GM19023 (cell line): ENCODE measurements around the gene CRB1.

Experiments used
- ATAC-seq: cut with Tn5 transposase; IDR thresholded peaks from one replicate; pipeline ENCODE4 v1.9.1; 2021; ENCODE audit warnings: mild to moderate bottlenecking, moderate library complexity; ENCODE audit not compliant: unreplicated experiment

Gene CRB1

DNA sequence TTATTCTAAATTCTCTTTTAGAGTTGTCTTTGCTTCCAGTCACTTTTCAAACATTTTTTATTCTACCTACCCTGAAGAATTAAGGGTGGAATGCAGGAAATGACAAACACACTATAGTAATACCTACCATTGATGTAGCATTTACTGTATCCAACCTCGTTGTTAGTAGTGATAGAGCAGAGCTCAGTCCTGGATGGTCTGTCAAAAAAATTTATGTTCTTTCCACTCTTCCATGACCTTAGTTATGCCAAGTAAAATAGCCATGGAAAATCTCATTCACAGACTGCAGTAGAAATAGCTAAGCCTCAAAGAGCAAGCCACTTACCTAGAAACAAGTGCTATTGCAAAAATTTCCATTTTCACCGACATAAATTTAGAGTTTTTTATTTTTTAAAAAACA is 74.6 kb downstream of the CRB1 start:
- ATAC-seq, result no peak

DNA sequence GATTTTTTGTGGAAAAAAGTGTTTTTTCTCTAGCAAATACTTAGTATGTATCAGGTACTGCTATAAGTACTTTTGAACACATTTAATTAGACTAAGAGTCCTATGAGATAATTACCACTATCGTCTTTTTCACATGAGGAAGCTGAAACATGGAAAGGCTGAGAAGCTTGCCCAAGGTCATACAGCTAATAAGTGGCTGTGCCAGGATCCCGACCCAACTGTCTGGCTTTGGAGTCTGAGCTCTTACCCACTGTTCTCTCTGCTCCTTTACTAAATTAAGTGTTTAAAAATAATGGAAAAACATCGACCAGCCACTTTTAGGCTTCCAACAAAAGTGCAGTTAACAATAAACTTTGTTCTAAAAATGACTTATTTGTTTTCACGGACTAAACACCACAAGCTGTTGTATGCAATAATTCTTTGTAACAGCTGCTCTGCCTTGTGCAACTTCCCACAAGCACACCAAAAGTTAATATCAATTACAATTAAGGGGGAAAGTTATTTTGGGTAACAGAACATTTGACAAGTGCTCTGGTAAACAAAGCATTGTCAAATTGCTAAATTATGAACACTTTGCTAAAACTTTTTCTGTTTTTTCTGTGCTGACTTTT is 75.7 kb downstream of the CRB1 start:
- ATAC-seq, result no peak

DNA sequence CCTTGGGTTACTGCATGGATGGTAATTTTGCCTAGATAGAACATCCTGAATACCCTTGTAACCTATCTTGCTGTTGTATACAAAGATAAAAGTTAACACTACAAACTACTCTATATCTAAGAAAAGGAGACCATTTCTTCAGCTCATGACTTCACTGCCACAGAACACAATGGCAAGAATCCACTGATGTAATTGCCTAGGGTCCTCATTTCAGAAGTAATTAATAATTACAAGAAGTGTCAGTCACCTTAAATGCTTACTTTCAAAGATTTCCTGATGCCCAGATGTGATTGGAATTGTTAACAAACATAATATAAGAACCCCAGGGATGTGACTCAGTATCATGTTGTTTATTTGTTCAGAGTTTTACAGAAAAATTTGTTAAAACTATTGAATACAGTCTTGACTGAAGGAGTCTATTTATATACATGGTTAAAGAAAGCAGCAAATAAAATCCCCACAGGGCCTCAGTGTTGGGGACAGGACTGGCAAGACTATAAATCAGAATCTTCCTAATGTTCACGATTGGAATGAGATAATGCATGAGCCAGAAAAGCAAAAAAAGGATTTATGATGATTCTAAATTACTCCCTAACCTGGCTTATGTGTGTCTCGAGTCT is 83.9 kb downstream of the CRB1 start:
- ATAC-seq, result no peak

DNA sequence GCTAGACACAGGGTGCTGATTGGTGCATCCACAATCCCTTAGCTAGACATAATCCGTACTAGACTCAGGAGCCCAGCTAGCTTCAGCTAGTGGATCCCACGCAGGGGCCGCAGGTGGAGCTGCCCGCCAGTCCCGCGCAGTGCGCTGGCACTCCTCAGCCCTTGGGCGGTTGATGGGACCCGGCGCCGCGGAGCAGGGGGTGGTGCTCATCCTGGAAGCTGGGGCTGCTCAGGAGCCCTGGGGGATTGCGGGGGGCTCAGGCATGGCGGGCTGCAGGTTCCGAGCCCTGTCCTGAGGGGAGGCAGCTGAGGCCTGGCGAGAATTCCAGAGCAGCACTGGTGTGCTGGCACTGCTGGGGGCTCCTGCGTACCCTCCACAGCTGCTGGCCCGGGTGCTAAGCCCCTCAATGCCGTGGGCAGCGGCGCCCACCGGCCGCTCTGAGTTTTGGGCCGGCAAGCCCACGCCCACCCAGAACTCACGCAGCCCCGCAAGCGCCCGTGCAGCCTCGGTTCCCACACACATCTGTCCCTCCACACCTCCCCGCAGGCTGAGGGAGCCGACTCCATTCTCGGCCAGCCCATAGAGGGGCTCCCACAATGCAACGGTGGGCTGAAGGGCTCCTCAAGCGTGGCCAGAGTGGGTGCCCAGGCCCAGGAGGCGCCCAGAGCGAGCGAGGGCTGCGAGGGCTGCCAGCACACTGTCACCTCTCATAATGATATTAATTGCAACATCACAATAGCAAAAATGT is 87.4 kb downstream of the CRB1 start:
- no peak for ATAC-seq

DNA sequence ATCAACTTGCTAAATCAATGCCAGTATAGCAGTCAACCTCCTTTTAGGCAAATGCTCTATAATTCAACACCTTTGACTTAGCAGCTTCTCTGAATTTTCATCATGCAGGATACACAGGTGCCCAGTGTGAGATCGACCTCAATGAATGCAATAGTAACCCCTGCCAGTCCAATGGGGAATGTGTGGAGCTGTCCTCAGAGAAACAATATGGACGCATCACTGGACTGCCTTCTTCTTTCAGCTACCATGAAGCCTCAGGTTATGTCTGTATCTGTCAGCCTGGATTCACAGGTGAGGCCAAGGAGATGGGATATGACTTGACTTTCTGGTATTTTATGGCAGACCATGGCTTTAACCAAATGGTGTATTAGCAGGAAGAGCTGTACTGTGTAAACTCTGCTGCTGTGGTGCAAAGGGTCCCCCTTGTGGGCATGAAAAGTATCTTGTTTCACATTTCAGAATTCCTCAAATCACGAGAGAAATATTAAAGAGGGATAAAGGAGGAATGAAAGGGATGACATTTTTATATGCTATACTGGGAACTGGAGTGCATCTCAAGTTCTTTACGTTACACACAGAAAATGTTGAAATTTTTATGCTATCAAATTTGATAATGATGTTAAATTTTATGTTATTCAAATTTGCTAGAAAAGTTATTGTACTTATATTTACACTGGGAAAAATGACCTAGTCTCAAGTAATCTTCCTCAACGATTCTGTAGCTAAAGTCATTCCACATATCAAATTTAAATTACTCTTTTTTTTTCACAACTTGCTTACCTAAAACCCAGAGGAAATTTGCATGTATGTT is 88.9 kb downstream of the CRB1 start:
- peak; percentile 69 for ATAC-seq

DNA sequence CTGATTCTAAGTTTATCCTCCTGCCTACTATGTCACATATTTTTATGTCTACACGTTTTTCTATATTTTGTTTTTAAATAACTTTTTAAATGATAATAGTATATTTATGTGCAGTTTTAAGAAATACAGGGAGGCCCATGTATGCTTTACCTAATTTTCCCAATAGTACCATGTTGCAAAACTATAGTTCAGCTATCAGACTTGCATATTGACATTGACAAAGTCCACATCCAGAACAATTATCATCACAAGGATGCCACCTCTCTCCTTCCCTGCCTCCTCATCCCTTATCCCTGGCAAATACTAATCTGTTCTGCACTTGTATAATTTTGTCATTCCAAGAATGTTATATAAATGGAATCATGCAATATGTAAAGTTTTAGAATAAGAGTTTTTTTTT is 90.9 kb downstream of the CRB1 start:
- no peak for ATAC-seq

DNA sequence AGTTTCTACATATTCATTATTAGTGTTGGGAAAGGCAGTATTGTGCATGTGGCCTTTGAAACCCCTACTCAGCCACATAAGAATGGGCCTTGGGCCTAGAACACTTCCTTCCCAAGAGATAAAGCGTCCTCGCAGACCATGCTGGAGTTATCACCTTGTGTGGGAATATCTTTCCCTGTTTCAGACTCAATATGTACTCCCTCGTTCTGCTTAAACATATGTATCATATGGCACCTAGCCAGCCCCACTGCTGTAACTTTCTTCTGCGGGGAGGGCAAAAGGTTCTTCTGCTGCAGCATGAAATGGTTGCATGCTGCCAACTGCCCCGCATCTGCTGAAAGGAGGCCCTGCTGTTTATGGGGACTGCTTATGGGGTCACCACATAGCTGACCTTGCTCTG is 92.0 kb downstream of the CRB1 start:
- no peak for ATAC-seq

DNA sequence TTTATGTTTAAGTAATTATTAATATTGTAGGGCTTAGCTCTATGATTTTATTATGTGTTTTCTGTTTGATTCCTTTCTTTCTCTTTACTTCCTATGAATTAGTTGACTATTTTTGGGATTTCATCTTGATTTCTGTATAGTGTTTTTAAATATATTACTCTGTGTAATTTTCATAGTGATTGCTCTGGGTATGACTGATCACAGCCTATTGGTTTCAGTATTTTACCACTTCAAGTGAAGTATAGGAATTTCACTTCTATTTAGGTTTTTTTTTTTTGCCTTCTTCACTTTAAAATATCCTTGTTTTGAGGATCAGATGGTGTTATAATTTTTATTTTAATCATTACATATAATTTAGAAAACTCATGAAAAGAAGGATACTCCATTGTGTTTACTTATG is 94.8 kb downstream of the CRB1 start:
- no peak for ATAC-seq

DNA sequence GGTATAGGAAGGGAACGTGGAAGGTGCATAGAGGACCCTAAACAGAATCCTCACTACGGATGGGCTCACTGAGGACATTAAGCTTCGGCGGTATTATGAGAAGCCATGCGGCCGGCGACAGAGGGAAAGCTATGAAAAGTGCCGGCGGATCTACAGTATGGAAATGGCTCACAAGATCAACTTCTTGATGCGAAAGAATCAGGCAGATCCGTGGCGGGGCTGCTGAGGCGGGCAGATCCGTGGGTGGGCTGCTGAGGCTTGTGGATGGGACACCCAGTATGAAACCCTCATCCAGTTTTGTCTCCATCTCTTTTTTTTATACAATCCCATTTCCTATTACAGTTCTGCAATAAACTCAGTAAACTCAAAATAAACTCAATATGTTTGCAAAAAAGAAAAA is 95.8 kb downstream of the CRB1 start:
- no peak for ATAC-seq

DNA sequence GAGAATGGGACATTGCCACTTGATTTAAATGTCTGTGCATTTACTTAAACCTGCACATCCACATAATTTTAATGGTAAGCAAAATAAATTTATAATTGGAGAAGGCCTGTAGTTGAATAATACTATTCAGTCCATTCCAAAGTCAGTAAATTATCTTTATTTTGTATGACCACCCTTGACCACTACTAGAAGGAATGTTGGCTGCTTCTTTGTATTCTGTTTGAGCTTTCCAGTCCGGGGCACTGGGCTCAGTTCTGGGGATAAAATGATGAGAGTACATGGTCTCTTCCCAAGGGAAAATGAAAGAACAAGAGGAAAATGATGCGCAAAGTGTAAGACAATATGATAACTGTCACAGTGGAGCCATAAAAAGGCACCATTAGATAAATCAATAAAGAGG is 98.9 kb downstream of the CRB1 start:
- no peak for ATAC-seq

DNA sequence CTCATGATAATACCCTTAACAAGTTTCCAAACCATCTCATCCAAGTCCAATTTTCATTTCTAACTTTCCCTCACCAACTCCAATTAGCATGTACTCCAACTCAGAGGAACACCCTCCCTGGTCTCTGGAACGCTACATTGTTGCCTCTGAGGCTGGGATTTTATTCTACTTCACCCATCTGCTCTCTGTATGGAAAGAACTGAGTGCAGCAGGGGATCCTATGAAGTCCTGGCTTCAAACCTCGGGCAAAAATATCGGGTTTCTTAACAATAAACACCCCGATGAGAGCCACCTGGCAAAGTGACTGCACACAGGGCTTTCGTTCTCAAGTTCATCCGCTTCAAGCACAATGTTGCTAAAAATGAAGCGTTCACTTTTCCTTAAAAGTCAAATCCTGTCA is 99.6 kb downstream of the CRB1 start:
- ATAC-seq, result no peak

DNA sequence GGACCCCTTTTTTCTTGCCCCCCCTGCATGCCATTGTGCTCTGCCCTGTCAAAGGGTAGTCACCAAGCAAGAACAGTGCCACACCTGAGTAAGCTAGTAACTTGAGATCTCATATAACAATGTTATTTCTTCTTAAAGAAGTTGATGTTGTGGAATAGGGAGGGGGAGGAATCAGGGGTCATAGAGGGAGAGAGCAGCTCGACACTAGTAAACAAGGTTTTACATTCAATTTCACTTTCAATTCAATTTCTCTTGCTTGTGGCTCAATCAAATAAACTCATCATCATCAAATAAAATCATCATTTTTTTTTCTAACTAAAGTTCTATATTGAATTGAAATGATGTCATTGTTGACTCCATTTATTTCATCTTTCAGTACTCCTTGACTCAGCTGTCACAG is 106.4 kb downstream of the CRB1 start:
- no peak for ATAC-seq

DNA sequence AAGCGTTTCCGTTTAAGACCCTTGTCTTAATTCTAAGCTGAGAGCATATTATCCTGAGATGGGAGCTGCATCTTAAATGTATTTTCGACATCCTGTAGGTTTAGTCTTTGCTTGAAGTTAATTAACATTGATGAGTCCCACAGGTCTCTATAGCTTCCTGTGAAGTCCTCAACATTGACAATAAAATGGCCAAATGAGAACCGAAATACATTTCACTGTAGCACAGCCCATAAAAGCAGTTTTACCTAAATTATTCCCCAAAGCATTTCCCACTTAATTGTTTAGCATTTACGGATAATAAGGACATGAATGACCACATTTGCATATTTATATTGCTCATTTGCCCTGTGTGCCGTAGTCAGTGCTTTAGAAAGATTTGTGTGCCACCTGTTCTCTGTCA is 116.4 kb downstream of the CRB1 start:
- ATAC-seq, result no peak

DNA sequence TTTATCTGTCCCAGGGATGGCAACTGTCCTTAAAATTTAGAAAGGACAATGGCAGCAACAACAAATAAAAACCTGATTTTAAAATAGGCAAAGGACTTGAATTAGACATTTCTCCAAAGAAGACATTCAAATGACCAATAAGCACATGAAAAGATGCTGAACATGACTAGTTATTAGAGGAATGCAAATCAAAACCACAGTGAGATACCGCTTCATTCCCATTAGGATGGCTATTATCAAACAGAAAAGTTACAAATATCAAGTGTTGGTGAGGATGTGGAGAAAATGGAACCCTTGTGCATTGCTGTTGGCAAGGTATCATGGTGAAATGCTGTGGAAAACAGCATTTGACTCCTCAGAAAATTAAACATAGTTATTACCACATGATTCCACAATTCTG is 120.7 kb downstream of the CRB1 start:
- ATAC-seq, result no peak

DNA sequence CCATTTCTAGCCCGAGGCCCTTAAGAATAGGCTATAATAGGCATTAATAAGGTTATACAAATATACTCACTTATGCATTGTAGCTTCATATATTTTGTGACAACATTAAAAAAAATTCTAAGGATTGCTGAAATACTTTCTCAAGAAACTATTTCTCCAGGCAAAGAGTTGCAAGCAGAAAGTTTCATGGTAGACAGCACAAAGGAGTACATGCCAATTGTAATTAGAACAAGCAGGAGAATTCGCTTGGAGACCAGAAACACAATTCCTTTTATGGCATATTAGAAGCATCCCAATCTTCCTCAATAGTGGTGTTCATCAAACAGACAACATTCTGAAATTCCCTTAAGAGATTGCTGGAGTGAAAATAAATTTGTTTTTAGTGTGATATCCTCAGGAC is 122.8 kb downstream of the CRB1 start:
- ATAC-seq, result no peak

DNA sequence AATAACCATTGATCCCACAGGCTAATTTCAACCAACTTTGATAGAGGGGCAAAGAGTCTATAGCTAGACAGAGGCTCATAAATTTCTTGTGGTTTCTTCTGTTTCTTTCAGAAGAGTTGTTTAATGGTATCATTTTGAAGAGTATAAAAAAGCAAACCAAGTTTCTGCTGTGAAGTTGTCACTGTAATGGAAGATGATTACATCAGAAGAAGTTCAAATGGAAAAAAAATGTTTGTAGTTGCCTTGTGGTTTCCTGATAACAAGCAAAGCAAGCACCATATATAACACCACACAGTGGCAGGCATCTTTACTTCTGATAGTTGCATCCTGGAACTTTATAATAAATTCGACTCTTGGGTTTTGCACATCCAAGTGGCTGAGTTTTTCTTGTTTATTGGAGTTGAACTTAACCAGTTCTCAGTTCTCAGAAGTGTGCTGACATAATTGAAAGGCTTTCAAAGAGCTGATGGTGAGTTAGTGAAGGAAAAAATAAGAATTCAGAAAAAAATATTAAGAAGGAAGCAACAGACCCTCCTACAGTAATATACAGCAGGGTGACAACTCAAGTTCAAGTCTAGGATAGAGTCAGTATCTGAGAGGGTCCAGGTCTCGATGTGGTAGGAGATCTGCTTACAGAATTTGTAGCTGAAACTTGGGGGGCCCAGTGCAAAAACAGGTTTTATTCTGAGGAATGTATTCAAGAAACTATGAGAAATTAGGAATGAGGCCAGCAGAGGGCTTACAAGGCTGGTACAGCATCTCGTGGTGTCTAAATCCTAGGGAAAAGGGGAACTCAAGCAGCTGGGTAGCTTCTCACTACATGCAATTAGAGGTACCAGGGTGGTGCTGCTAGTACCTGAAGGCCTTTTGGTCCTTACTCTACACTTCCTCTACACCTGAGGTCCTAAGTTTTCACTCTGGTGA is 123.5 kb downstream of the CRB1 start:
- no peak for ATAC-seq

DNA sequence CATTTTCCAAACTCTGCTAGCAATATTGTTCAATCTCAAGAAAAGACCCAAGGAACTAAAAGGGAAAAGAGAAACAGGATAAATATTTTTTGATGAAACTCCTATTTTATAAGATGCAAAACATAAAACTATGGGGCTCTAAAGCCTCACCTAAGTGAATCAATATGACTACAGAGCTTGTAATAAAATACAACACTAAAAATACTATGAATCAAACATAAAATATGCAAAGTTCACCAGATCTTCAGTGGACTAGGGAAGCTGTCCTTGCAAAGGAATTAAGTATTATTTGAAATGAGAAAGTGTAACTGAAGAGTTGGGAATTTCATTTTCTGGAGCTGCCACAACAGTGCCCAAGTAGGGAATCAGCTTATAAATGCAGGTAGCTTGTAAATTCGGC is 124.5 kb downstream of the CRB1 start:
- ATAC-seq, result no peak

DNA sequence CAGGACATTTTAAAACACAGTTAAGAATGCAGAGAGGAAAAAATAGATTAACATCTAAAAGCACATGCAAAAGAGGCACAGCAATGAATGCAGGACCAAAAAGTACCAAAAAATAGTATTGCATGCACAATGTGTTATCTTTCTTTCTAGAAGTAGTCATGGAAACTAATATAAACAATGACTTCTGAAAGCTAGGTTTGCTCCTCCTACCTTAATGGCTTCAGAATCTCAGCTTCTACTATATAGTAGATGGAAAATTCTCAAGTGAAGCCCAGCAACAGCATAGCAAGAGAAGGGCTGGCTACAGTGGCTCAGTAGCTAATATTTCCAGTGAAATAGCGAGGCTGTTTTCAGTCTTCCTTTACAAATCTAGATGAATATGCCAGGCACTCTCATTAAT is 125.1 kb downstream of the CRB1 start:
- no peak for ATAC-seq

DNA sequence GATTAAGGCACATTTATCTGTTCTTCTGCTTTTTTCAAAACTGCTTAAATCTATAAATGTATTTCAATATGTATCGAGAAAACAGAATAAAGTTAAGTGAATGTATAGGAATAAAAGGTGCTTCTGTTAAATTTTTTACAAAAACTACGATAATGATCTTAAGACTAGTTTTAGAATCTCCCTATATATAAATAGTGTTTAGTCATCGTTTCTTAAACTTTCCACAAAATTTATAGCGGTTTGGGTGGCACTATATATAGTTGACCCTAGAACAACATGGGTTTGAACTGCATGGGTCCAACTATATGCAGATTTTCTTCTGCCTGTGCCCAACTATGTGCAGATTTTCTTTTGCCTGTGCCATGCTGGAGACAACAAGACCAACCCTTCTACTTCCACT is 125.7 kb downstream of the CRB1 start:
- ATAC-seq, result no peak

DNA sequence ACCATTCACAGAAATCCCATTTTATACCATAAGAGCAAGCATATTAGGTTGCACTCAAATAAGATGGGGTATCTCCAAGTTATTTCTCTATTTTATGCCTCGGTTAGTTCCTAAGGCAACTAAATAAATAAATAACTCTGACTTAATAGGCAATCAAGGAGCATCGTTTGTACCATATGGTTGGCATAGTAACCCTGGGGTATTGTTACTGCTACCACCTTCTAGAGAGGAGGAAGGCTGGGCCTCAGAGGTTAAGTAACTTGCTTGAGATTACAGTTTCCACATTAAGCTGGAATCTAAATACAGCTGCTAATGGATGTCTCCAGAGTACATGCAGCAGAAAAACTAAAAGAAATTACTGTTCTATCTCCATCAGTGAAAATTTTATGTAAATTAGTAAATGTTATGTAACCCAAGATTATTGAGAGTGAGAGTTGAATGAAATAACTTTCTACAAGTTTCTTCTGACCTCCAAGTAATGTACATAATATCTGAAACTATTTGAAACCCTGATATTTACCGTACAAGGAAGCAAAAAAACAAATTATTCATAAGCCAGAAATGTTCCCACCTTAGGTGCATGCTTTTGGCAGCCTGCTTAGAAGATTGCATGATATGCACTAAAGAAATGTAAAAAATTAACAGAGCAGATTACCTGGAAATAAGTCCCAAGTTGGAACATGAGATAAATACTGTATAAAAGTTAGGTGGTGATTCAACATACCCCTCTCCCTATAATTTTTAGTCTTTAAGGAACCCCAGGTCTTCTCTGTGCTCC is 127.0 kb downstream of the CRB1 start:
- ATAC-seq, result no peak
